ENCODE results near the gene NDUFB2. TPM values are rescaled to one million over a fixed set of nuclear protein-coding genes. Genes with fewer than 3 reads are reported as not detected.
"Not testable (repeated sequence)": the region's sequence is repeated elsewhere in the genome, so short reads cannot be mapped to it uniquely, and the experiment has no call there.

NDUFB2 gene
- total RNA-seq, 1 experiment from 2014 or later = 180 TPM

- intact Hi-C loops (cut with micrococcal nuclease; ENCODE audit: unreplicated experiment) = loop anchor here (5.0 to 10.0 kb wide), 2 partner anchors 485 to 992 kb away; partner anchors contain the start of gene KDM7A
Observed at GRCh38 chr7:140659856-140660255, 36.7 kb upstream of the NDUFB2 start.

DNA sequence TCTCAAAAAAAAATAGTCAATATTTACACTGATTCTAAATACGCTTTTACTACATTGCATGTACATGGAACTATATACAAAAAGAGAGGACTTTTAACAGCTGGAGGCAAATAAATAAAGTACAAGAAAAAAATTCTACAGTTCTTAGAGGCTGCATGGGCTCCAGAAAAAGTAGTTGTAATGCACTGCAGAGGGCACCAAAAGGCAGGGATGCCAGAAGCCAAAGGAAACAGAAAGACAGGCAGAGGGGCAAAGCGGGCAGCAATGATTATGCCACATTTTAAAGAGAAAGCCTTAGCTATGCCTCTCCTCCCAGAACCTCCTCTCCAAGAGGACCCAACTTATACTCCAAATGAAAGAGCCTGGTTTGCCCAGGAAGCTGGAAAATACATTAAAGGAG is 35.4 kb upstream of the NDUFB2 start:
- no peak overlapping the region for H3K4me2 ChIP-seq
- ChIA-PET CTCF (interaction anchor here (0.6 to 1.1 kb wide), 2 partner anchors 143 to 989 kb away, joined by 3 read pairs; no protein-coding TSS in a partner anchor), POLR2A (ENCODE audit: unreplicated experiment) (no interaction called here)

More at GRCh38 chr7:140659856-140660255, 36.7 kb upstream of the NDUFB2 start:
- no peaks in the 10 kb centered on the region for H3K9me3 ChIP-seq (ENCODE audit: insufficient read depth, low read depth)
- H3K4me3 ChIP-seq = no peak overlapping the region
- no peaks in the 10 kb centered on the region for H3K79me2 ChIP-seq (ENCODE audit: low read depth)
- H3K27ac ChIP-seq = no peak overlapping the region
- BruUV-seq (replicated peaks) = no TSS peak
- H3K4me1 ChIP-seq (replicated peaks; ENCODE audit: insufficient read depth) = peaks cover 18% of the 10 kb centered on the region
- no peaks in the 10 kb centered on the region for H3K9me2 ChIP-seq (ENCODE audit: insufficient read depth)
- peaks cover 6% of the 10 kb centered on the region; the same call in 1 of the 2 replicates for H3F3A ChIP-seq (ENCODE audit: insufficient read depth, low read depth)
- H3K36me3 ChIP-seq (ENCODE audit: low read depth) = no peaks in the 10 kb centered on the region
- DNase-seq = peak in 1 of 2 experiments; percentile 25
- no peak overlapping the region for H3K4me2 ChIP-seq
- no peak overlapping the region for H2AFZ ChIP-seq
- H4K20me1 ChIP-seq (ENCODE audit: insufficient read depth) = no peaks in the 10 kb centered on the region
- H3K27me3 ChIP-seq (ENCODE audit: insufficient read depth, low read depth) = no peaks in the 10 kb centered on the region
- ChIA-PET POLR2A (ENCODE audit: unreplicated experiment) (no interaction called here), CTCF (interaction anchor here (1.1 kb wide), 1 partner anchor 990 kb away, joined by 3 read pairs; no protein-coding TSS in a partner anchor)
- TF ChIP-seq, protein P1, sequence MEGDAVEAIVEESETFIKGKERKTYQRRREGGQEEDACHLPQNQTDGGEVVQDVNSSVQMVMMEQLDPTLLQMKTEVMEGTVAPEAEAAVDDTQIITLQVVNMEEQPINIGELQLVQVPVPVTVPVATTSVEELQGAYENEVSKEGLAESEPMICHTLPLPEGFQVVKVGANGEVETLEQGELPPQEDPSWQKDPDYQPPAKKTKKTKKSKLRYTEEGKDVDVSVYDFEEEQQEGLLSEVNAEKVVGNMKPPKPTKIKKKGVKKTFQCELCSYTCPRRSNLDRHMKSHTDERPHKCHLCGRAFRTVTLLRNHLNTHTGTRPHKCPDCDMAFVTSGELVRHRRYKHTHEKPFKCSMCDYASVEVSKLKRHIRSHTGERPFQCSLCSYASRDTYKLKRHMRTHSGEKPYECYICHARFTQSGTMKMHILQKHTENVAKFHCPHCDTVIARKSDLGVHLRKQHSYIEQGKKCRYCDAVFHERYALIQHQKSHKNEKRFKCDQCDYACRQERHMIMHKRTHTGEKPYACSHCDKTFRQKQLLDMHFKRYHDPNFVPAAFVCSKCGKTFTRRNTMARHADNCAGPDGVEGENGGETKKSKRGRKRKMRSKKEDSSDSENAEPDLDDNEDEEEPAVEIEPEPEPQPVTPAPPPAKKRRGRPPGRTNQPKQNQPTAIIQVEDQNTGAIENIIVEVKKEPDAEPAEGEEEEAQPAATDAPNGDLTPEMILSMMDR (conservative IDR thresholded peaks at IDR 0.05) = no peak
- TF ChIP-seq EZH2 (IDR thresholded peaks at IDR 0.05; ENCODE audit: low read depth) = no peak

GRCh38 chr7:140662938-140663337 is 33.6 kb upstream of the NDUFB2 start:
- H2AFZ ChIP-seq; H3F3A ChIP-seq (ENCODE audit: insufficient read depth, low read depth); H3K79me2 ChIP-seq (ENCODE audit: low read depth); H3K4me3 ChIP-seq; H3K9me3 ChIP-seq (ENCODE audit: insufficient read depth, low read depth); DNase-seq; H3K4me2 ChIP-seq; H4K20me1 ChIP-seq (ENCODE audit: insufficient read depth); CTCF ChIA-PET; H3K27ac ChIP-seq; H3K36me3 ChIP-seq (ENCODE audit: low read depth); BruUV-seq (replicated peaks); H3K27me3 ChIP-seq (ENCODE audit: insufficient read depth, low read depth); H3K9me2 ChIP-seq (ENCODE audit: insufficient read depth); intact Hi-C loops (cut with micrococcal nuclease; ENCODE audit: unreplicated experiment); POLR2A ChIA-PET (ENCODE audit: unreplicated experiment): not testable (repeated sequence)
- H3K4me1 ChIP-seq (replicated peaks; ENCODE audit: insufficient read depth) = peaks cover 13% of the 10 kb centered on the region

More for the DNA sequence above, 35.4 kb upstream of the NDUFB2 start:
- Histone ChIP-seq H2AFZ (no peak overlapping the region), H3K4me3 (no peak overlapping the region), H3K36me3 (ENCODE audit: low read depth) (no peaks in the 10 kb centered on the region), H3K9me2 (ENCODE audit: insufficient read depth) (no peaks in the 10 kb centered on the region), H3K27ac (no peak overlapping the region), H3F3A (ENCODE audit: insufficient read depth, low read depth) (peaks cover 4% of the 10 kb centered on the region; the same call in 1 of the 2 replicates), H3K79me2 (ENCODE audit: low read depth) (no peaks in the 10 kb centered on the region), H3K9me3 (ENCODE audit: insufficient read depth, low read depth) (no peaks in the 10 kb centered on the region), H3K27me3 (ENCODE audit: insufficient read depth, low read depth) (no peaks in the 10 kb centered on the region), H4K20me1 (ENCODE audit: insufficient read depth) (no peaks in the 10 kb centered on the region), H3K4me1 (replicated peaks; ENCODE audit: insufficient read depth) (peaks cover 11% of the 10 kb centered on the region)
- intact Hi-C loops (cut with micrococcal nuclease; ENCODE audit: unreplicated experiment) = no loop called here
- TF ChIP-seq EZH2 (IDR thresholded peaks at IDR 0.05; ENCODE audit: low read depth) = no peak
- TF ChIP-seq, protein P1 (conservative IDR thresholded peaks at IDR 0.05) = no peak
- no peak for DNase-seq
- BruUV-seq (replicated peaks) = no TSS peak

GRCh38 chr7:140667476-140667875 is 29.0 kb upstream of the NDUFB2 start:
- intact Hi-C loops (cut with micrococcal nuclease; ENCODE audit: unreplicated experiment) = no loop called here
- POLR2A ChIA-PET (ENCODE audit: unreplicated experiment) = no interaction called here
- no TSS peak for BruUV-seq (replicated peaks)

More at GRCh38 chr7:140667476-140667875, 29.0 kb upstream of the NDUFB2 start:
- TF ChIP-seq EZH2 (IDR thresholded peaks at IDR 0.05; ENCODE audit: low read depth) = no peak
- TF ChIP-seq, protein P1 (conservative IDR thresholded peaks at IDR 0.05) = no peak
- Histone ChIP-seq H4K20me1 (ENCODE audit: insufficient read depth) (no peaks in the 10 kb centered on the region), H3K79me2 (ENCODE audit: low read depth) (no peaks in the 10 kb centered on the region), H3K36me3 (ENCODE audit: low read depth) (no peaks in the 10 kb centered on the region), H3K9me2 (ENCODE audit: insufficient read depth) (no peaks in the 10 kb centered on the region), H3K4me3 (no peak overlapping the region), H3K4me1 (replicated peaks; ENCODE audit: insufficient read depth) (peaks cover 24% of the 10 kb centered on the region), H3K9me3 (ENCODE audit: insufficient read depth, low read depth) (no peaks in the 10 kb centered on the region), H2AFZ (no peak overlapping the region), H3F3A (ENCODE audit: insufficient read depth, low read depth) (peaks cover 4% of the 10 kb centered on the region; the same call in 1 of the 2 replicates), H3K27me3 (ENCODE audit: insufficient read depth, low read depth) (no peaks in the 10 kb centered on the region), H3K4me2 (peak overlapping the region; percentile 9), H3K27ac (no peak overlapping the region)
- DNase-seq = peak in 1 of 2 experiments; percentile 84
- CTCF ChIA-PET = no interaction called here

Data from PC-9 (cell line).